GM18505 (cell line): Measurements from ENCODE around the gene NEUROG3.
"Not testable (repeated sequence)": the region's sequence is repeated elsewhere in the genome, so short reads cannot be mapped to it uniquely, and the experiment has no call there.

Source experiments
- ATAC-seq: cut with Tn5 transposase; IDR thresholded peaks from one replicate; pipeline ENCODE4 v1.9.1; 2021; ENCODE audit not compliant: unreplicated experiment
- POLR2A ChIP-seq: IDR thresholded peaks from 4 replicates; pipeline ENCODE4 v1.6.1; 2011; ENCODE audit warnings: borderline replicate concordance; ENCODE audit not compliant: insufficient read depth, insufficient read length; ENCODE audit errors: extremely low read depth

The NEUROG3 gene

DNA sequence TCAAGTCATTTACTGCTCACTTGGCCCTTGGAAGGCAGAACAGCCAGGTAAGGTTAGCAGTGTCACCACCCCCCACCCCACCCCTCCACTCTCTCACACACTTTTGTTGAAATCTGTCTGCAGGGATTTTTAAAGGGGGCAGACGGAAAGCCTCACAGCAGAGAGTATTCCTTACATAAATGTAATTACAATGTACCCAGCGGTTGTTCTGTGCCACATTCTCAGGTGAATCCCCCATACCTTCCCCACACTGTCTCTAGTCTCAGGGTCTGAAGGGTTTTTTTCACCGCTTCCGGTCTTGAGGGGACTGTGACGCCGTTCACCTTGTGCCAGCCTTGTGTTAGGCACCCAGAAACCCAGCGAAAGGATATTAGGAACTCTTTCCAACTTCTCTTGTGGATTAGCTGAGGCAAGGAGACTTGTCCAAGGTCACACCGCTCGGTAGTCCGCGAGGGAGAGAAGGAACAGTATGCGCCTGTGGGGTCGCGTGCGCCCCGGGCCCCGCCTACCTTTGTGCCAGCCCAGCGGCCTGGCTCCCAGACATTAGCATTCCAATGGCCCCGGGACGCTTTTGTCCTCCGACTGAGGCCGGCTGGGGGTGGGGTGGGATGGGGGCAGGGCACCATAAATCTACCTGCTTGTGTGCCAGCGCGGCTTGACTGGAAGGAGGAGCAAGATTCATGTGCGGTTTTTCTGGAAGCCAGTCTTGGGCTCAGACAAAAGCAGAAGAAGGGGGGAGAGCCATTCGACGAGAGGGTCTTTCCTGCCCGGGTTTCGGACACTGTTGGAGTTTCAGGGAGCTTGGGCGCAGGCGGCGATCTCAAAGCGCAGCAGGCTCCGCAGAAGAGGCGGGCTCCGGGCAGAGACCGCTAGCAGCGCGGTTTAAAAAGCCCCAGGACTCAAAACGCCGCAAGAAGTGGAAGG is 4.5 kb downstream of the NEUROG3 start:
- no peak for ATAC-seq

DNA sequence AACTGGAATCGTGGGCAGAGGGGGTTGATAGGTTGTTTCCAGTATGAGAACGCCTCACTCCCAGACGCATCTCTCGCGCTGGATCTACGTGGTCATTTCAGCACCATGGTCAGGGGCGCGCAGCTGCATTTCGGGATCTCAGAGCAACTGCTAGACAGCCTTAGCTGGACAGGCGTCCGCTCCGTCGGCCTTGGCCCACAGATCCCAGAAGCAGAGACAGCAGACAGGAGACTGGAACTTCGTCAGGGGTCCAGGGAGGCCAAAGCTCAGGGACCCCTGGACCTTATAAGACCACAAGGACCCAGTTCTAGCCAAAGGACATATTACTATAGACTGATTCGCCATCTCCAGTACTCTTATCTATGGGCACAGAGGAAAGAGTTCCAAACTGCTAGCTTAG is 5.3 kb downstream of the NEUROG3 start:
- ATAC-seq, result no peak
- no peak for TF ChIP-seq POLR2A

More for the DNA sequence above, 4.5 kb downstream of the NEUROG3 start:
- TF ChIP-seq POLR2A, result no peak

DNA sequence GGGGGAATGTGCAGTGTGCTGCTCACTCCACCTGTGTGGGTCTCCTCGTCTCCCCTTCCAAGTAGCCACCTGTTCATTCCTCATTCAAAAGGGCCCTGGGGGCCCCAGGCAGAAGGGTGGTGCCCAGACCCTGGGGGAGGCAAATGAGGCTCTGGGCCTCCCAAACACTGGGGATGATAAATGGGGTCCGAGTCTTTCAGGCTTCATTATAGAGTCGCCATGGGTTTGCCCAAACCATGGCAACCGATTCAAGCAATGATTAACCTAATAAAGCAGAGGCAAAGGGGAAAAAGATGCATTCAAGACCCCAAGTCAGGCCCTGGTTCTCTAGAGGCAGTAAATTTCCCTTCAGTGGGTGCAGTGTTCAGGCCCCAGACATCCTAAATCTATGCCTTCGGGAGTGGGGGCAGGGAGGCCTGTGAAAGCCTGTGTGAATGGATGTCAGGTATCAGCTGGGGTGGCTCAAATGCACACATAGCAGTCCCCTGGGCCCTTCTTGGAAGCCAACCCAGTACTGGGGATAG is 10.4 kb downstream of the NEUROG3 start:
- no peak for ATAC-seq
- TF ChIP-seq POLR2A, result no peak

DNA sequence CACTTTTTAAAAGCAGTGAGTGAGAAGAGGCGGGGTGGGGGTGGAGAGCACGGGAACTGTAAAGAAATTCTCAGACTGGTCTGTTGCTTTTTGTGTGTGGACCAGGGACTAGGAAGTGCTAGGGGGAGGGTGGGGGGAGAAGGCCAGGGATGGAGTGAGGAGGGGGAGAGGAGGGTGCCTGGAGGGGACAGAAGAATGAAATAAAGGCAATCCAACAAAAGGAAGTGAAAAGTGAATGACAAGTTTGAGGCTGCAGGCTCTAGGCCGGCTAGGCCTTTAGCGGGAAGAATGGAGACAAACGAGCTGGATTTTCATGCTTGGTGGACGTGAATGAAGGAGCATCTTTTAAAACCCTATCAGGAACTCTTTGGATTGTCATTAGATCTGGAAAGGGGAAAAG is 13.7 kb downstream of the NEUROG3 start:
- no peak for ATAC-seq
- TF ChIP-seq POLR2A, result no peak

DNA sequence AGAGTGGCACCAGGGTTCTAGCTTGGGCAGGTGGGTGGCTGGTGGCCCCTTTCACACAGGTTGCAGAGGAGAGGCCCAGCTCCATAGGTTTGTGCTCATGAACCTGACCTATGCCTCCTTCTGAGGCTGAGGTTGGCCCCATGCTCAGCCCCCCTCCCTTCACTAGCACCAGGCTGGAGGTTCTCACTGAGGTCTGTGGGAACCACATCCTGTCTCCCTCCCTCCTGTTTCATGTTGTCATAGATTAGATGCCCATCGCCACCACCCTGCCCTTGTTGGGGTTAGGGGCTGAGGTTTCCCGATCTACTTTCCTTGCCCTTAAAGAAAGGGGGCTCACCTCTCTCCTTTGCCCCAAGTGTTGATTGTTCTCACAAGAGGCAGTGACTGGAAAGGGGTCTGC is 14.7 kb downstream of the NEUROG3 start:
- no peak for ATAC-seq
- no peak for TF ChIP-seq POLR2A

DNA sequence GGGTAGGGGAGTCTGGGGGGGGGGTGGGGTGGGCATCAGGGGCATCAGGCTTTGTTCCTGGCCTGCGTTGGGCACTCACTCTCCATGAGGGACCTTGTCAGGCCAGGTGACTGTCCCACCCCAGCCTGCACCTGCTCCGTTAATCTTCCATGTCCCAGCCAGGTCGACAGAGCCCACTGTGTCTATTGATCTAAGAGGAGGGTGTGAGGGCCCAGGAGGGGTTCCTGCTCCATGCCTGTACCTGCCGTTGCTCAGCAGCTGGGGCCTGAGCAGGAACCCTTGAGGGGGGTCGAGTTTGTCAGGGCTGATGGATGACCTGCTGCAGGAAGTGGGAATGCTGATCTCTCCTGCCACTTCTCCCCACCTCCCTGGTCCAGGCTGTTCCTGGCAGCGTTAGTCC is 18.6 kb downstream of the NEUROG3 start:
- no peak for ATAC-seq
- no peak for TF ChIP-seq POLR2A

DNA sequence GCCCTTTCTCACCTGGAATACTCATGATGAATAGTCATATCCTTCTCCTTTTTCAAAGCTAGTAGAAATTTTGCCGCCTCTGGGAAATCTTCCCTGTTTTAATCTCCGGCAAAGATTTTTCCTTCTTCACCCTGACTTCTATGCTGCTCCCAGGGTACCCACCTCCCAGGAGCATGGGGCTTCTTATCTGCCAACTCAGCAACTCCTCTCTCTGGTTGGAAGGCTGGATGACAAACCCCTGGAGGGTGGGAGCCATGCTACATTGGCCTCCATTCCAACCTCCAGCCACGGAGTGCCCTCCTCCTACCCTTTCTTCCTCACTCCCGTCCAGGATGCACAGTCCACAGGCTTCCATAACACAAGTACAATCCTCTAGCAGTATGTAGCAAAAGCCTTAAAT is 19.9 kb downstream of the NEUROG3 start:
- ATAC-seq, result no peak
- TF ChIP-seq POLR2A, result no peak

DNA sequence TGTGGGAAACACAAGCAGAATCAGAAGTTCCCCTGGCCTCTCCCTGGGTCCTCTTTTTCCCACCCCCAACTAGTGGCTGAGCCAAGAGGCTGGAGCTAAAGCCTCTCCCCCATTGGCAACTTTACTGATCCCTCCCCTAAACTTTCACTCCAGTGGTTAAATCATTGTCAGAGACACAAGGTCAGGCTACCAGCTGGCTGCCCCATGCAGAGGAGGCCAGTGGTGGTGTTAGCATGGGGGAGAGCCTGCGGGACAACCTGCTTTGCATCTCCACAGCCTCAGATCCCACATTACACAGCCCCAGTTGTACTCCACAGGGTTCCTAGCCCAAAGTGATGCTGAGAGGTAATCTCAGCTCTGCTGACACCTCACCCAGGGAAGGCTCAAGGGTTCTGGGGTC is 21.0 kb downstream of the NEUROG3 start:
- no peak for ATAC-seq

DNA sequence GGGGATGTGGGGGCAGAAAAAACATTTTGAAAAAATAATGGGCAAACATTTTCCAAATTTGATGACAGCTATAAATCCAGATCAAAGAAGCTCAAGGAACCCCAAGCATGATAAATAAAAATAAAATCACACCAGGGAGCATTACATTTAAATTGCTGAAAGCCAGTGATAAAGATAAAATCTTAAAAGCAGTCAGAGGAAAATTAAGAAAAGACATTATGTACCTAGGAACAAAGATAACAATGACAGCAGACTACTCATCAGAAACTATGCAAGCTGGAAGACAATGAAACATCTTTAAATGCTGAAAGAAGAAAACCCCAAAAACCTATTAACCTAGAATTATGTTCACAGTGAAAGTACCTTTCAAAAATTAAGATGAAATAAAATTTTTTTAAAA is 23.3 kb downstream of the NEUROG3 start:
- TF ChIP-seq POLR2A, result no peak
- ATAC-seq, result no peak

More for the DNA sequence above, 21.0 kb downstream of the NEUROG3 start:
- TF ChIP-seq POLR2A, result no peak

DNA sequence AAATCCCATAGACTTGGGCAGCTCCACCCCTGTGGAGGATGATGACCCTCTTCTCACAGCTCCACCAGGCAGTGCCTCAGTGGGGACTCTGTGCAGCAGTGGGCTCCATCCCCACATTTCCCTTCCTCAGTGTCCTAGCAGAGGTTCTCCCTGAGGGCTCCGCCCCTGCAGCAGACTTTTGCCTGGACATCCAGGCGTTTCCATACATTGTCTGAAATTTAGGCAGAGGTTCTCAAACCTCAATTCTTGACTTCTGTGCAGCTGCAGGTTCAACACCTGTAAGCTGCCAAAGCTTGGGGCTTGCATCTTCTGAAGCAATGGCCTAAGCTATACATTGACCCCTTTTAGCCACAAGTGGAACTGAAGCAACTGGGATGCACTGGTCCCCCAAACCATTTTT is 31.8 kb downstream of the NEUROG3 start:
- no peak for TF ChIP-seq POLR2A
- ATAC-seq, result no peak

DNA sequence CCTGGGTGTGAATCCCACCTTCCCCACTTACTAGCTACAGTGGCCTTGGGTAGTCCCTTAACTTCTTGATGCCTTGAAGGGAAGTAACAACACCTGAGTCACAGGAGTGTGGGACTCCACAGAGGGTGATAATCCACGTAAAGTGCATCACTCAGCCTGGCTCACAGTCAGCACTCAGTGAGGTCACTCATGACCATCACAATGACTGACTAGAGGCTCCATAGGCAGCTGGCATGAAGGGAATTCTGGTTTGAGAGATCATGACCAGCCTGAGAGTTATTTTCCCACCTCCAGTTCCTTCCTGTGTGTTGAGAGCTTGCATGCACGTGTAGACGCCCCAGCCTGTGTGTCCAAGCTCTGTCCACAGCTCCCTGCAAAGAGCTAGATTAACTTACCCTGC is 34.8 kb downstream of the NEUROG3 start:
- ATAC-seq, result no peak
- TF ChIP-seq POLR2A, result no peak

DNA sequence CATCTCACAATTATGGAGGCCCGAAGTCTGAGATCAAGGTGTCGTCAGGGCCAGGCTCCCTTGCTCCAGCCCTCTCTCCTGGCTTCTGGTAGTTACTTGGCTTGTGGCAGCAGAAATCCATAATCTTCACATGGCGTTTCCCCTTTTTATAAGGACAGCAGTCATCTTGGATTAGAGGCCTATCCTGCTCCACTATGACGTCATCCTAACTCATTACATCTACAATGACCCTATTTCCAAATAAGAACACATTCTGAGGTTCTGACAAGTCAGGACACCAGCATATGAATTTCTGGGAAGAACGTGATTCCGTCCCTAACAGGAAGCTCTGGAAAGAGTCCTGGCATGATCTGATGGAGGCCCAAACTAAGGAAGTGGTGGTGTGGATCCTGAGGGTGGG is 35.8 kb downstream of the NEUROG3 start:
- no peak for TF ChIP-seq POLR2A
- ATAC-seq, result no peak

DNA sequence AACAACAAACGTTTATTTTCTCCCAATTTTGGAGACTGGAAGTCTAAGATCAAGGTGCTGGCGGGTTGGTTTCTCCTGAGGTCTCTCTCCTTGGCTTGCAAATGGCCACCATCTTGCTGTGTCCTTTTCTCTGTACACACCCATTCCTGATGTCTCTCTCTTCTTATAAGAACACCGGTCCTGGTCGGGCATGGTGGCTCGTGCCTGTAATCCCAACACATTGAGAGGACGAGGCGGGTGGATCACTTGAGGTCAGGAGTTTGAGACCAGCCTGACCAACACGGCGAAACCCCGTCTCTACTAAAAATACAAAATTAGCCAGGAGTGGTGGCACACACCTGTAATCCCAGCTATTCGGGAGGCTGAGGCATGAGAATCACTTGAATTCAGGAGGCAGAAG is 36.7 kb downstream of the NEUROG3 start:
- not testable (repeated sequence) for ATAC-seq

DNA sequence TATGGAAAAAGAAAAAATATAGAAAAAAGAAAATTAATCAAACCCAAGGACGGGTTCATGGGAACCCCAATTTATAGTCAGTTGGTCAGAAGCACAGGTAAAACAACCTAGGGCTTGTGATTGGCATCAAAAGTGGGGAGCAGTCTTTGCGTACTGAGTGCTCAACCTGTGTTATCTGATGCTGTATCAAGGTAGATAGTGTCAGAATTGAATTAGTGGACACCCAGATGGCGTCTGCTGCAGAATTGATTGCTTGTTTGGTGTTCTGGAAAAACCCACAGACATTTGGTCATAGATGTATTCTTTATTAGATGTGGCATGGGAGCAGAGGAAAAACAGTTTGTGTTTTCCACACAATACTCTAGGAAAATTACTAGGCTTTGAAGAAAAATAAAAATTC is 39.6 kb downstream of the NEUROG3 start:
- ATAC-seq, result no peak
- TF ChIP-seq POLR2A, result no peak
